Endothelial cell of hepatic sinusoid (primary cell): ENCODE data around the gene OR52A1.

Source experiments
- in situ Hi-C: cut with HindIII; loops from 2 replicates; pipeline ENCODE4 v1.10.0; 2017; ENCODE audit warnings: low sequenced_read_pairs

The OR52A1 gene

DNA sequence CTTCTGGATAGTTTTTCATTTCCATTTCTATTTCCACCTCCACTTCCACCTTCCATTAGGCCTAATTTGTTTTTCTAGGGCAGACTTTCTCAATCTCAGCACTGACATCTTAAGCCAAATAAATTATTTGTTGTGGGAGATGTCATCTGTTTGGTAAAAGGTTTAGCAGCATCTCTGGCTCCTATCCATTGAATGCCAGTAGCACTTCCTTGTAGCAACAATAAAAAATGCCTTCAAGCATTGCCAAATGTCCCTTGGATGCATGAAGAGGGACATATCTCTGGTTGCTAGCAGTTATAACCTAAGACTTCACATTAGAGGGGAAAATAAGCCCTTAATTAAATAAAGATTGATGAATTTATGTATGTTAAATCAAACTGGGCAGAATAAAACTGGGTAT is 18.3 kb downstream of the OR52A1 start:
- in situ Hi-C loops, result no loop called here

GRCh38 chr11:5131584-5132335 is 22.8 kb downstream of the OR52A1 start:
- in situ Hi-C loops, result no loop called here

DNA sequence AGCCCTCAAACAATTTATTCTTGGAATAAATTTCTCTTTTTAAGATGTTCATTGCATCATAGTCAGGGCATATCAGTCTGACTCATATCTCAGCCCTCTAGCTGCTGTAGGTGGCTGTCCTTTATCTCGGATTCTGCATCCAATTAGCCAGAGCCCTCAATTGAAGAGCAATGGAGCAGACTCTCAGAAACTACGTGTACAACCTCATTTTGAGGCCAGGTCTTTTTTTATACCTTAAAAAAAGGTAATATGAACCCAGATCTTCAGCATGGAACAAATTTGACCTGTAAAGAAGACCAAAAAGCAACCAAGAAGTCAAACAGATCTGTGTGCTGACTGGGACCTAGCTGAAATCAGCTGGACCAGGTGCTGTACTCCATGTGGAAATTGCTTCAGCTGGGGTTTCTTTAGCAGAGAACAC is 25.1 kb downstream of the OR52A1 start:
- in situ Hi-C loops, result no loop called here

DNA sequence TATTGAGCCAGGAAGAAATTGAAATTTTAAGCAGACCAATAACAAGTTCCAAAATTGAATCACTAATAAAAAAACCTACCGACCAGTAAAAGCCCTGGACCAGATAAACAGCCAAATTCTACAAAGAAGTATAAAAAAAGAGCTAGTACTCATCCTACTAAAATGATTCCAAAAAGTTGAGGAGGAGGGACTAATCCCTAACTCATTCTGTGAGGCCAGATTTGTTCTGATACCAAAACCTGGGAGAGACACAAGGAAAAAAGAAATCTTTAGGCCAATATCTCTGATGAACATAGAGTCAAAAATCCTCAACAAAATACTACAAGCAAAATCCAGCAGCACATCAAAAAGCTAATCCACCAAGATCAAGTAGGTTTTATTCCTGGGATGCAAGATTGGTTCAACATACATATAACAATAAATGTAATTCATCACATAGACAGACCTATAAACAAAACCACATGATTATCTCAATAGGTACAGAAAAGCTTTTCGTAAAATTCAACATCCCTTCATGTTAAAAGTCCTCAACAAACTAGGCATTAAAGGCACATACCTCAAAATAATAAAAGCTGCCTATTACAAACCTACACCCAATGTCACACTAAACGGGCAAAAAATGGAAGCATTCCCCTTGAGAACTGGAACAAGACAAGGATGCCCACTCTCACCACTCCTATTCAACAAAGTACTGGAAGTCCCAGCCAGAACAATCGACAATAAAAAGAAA is 29.5 kb downstream of the OR52A1 start:
- in situ Hi-C loops, result no loop called here

- in situ Hi-C loops, result no loop called here
These were observed 30.6 kb downstream of the OR52A1 start for GRCh38 chr11:5123802-5124521.

- in situ Hi-C loops, result no loop called here
These were observed 35.7 kb downstream of the OR52A1 start for GRCh38 chr11:5118893-5119292.

GRCh38 chr11:5117588-5117987 is 37.0 kb downstream of the OR52A1 start:
- in situ Hi-C loops, result no loop called here

- in situ Hi-C loops, result no loop called here
These were observed 39.2 kb downstream of the OR52A1 start for GRCh38 chr11:5115339-5115738.

GRCh38 chr11:5107285-5107684 is 47.3 kb downstream of the OR52A1 start:
- in situ Hi-C loops, result no loop called here

- in situ Hi-C loops, result no loop called here
These were observed 51.5 kb downstream of the OR52A1 start for GRCh38 chr11:5103066-5103465.

DNA sequence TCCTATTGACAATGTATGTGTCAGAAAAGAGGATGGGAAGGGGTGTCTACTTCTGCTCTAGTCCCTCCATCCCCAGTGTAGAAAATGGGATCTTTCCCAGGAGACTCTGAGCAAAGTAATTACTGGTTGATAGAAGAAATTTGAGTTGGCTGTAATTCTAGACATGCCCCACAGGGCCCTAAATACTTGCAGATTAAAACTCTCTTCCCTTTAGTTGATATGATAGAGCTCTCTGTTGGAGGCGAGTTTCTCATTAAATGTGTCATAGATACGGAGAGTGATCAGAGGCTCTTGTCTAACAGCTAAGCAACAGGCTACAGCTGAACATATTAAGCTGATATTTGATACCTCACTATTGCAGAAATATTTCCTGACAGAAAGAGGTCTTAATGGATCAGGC is 52.3 kb downstream of the OR52A1 start:
- in situ Hi-C loops, result no loop called here

DNA sequence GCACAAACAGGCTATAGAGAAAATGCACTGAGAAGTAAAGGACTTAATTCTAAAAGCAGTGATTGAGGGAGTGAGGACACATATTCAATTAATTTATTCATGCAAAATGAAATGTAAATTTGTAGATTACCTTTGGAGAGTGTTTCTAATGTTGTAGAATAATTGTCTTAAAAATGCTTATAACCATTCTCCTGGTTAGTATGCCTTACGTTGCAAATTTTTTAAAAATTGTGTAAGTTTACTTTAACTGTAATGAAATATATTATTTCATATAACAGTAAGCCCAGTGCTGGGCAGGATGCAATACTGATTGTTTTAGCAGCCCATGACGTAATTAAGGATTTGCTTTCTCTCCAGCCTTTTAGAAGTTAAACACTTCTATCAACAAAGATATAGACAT is 58.5 kb downstream of the OR52A1 start:
- in situ Hi-C loops, result no loop called here
